ENCODE data around the gene UBR3. TPM values are rescaled to one million over a fixed set of nuclear protein-coding genes. Genes with fewer than 3 reads are reported as not detected.

UBR3 gene
- total RNA-seq, 1 experiment from 2014 or later = 48.9 TPM

- no peaks in the 10 kb centered on the region for H3K27me3 ChIP-seq (replicated peaks; ENCODE audit: insufficient read depth, low read depth, low read length, poor library complexity)
- H3K9me3 ChIP-seq (ENCODE audit: low read depth, low read length, poor library complexity, severe bottlenecking) = no peaks in the 10 kb centered on the region
- POLR2A ChIA-PET (ENCODE audit: low non-redundant PET) = no interaction called here
- no TSS peak for BruUV-seq (replicated peaks)
- TF ChIP-seq CTCF (conservative IDR thresholded peaks at IDR 0.05; ENCODE audit: low read depth, low read length) (no peak), EZH2 (IDR thresholded peaks at IDR 0.05; ENCODE audit: borderline replicate concordance, low read depth, low read length, poor library complexity, severe bottlenecking) (no peak)
- DNase-seq (ENCODE audit: low spot score) = no peak
- intact Hi-C loops (cut with micrococcal nuclease; ENCODE audit: unreplicated experiment) = no loop called here
- no peaks in the 10 kb centered on the region for H3K4me1 ChIP-seq (ENCODE audit: insufficient read depth, low read length, poor library complexity, severe bottlenecking)
- no peak overlapping the region for H3K4me3 ChIP-seq (ENCODE audit: low read depth, low read length, poor library complexity, severe bottlenecking)
- H3K27ac ChIP-seq (ENCODE audit: low read depth, low read length, poor library complexity, severe bottlenecking) = no peak overlapping the region
- H3K36me3 ChIP-seq (ENCODE audit: insufficient read depth, low read length, poor library complexity, severe bottlenecking) = no peaks in the 10 kb centered on the region
- CTCF ChIA-PET = no interaction called here
These were observed 89.4 kb downstream of the UBR3 start for GRCh38 chr2:169916623-169917022.

GRCh38 chr2:169923977-169924376 is 96.7 kb downstream of the UBR3 start:
- ChIA-PET POLR2A (ENCODE audit: low non-redundant PET) (no interaction called here), CTCF (no interaction called here)
- intact Hi-C loops (cut with micrococcal nuclease; ENCODE audit: unreplicated experiment) = no loop called here
- H3K27me3 ChIP-seq (replicated peaks; ENCODE audit: insufficient read depth, low read depth, low read length, poor library complexity) = no peaks in the 10 kb centered on the region
- no peak for DNase-seq (ENCODE audit: low spot score)
- H3K9me3 ChIP-seq (ENCODE audit: low read depth, low read length, poor library complexity, severe bottlenecking) = no peaks in the 10 kb centered on the region
- BruUV-seq (replicated peaks) = no TSS peak
- no peak overlapping the region for H3K27ac ChIP-seq (ENCODE audit: low read depth, low read length, poor library complexity, severe bottlenecking)
- no peaks in the 10 kb centered on the region for H3K36me3 ChIP-seq (ENCODE audit: insufficient read depth, low read length, poor library complexity, severe bottlenecking)
- H3K4me3 ChIP-seq (ENCODE audit: low read depth, low read length, poor library complexity, severe bottlenecking) = no peak overlapping the region
- TF ChIP-seq CTCF (conservative IDR thresholded peaks at IDR 0.05; ENCODE audit: low read depth, low read length) (no peak), EZH2 (IDR thresholded peaks at IDR 0.05; ENCODE audit: borderline replicate concordance, low read depth, low read length, poor library complexity, severe bottlenecking) (no peak)
- no peaks in the 10 kb centered on the region for H3K4me1 ChIP-seq (ENCODE audit: insufficient read depth, low read length, poor library complexity, severe bottlenecking)

DNA sequence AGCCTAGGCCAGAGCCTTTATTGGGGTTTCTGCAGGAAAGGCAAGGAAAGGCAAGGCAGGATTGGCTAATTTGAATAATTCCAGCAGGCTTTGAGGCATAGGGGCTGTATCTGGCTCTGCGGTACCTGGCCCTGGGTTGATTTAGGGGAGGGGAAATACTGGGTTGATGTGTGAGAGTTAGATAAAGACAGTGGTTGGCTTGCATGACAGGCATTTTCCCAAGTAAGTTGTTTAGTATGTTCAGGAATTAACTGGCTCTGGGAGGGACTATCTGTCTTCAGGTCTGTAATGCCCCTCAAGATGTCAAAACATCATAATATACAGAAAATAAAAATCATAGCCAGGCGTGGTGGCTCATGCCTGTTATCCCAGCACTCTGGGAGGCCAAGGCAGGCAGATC is 98.7 kb downstream of the UBR3 start:
- intact Hi-C loops (cut with micrococcal nuclease; ENCODE audit: unreplicated experiment) = loop anchor here (5.0 kb wide), 1 partner anchor 399 kb away; no protein-coding TSS in a partner anchor

More for the DNA sequence above, 98.7 kb downstream of the UBR3 start:
- BruUV-seq (replicated peaks) = no TSS peak
- POLR2A ChIA-PET (ENCODE audit: low non-redundant PET) = no interaction called here
- H3K27me3 ChIP-seq (replicated peaks; ENCODE audit: insufficient read depth, low read depth, low read length, poor library complexity) = no peaks in the 10 kb centered on the region
- H3K9me3 ChIP-seq (ENCODE audit: low read depth, low read length, poor library complexity, severe bottlenecking) = no peaks in the 10 kb centered on the region
- H3K4me3 ChIP-seq (ENCODE audit: low read depth, low read length, poor library complexity, severe bottlenecking) = no peak overlapping the region
- no peaks in the 10 kb centered on the region for H3K4me1 ChIP-seq (ENCODE audit: insufficient read depth, low read length, poor library complexity, severe bottlenecking)
- no peaks in the 10 kb centered on the region for H3K36me3 ChIP-seq (ENCODE audit: insufficient read depth, low read length, poor library complexity, severe bottlenecking)
- CTCF ChIA-PET = no interaction called here
- DNase-seq (ENCODE audit: low spot score) = no peak
- H3K27ac ChIP-seq (ENCODE audit: low read depth, low read length, poor library complexity, severe bottlenecking) = no peak overlapping the region
- TF ChIP-seq CTCF (conservative IDR thresholded peaks at IDR 0.05; ENCODE audit: low read depth, low read length) = no peak
- no peak for TF ChIP-seq EZH2 (IDR thresholded peaks at IDR 0.05; ENCODE audit: borderline replicate concordance, low read depth, low read length, poor library complexity, severe bottlenecking)

All from A673 (cell line).